ENCODE data around the gene RGMB. TPM values are rescaled to one million over a fixed set of nuclear protein-coding genes. Genes with fewer than 3 reads are reported as not detected.

The RGMB gene
- total RNA-seq, 1 donor from 2014 or later, result 20.9 TPM

DNA sequence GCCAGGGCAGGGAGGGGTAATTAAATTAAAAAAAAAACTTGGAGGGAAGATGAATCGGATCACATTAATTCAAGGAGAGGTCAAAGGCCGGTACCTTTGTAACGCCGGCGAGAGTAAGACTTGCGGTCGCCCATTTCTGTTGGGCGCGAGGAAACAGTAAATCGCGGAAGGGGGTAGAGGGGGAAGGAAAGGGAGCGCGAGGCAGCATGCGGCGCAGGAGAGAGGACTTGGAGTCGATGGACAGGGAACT lies 324 bp upstream of the RGMB start:
- H3K4me3 ChIP-seq (ENCODE audit: low read depth, low read length), result peak overlapping the region; percentile 67
- TF ChIP-seq, protein P1, sequence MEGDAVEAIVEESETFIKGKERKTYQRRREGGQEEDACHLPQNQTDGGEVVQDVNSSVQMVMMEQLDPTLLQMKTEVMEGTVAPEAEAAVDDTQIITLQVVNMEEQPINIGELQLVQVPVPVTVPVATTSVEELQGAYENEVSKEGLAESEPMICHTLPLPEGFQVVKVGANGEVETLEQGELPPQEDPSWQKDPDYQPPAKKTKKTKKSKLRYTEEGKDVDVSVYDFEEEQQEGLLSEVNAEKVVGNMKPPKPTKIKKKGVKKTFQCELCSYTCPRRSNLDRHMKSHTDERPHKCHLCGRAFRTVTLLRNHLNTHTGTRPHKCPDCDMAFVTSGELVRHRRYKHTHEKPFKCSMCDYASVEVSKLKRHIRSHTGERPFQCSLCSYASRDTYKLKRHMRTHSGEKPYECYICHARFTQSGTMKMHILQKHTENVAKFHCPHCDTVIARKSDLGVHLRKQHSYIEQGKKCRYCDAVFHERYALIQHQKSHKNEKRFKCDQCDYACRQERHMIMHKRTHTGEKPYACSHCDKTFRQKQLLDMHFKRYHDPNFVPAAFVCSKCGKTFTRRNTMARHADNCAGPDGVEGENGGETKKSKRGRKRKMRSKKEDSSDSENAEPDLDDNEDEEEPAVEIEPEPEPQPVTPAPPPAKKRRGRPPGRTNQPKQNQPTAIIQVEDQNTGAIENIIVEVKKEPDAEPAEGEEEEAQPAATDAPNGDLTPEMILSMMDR (conservative IDR thresholded peaks at IDR 0.05; ENCODE audit: low read depth, low read length), result no peak
- DNase-seq (ENCODE audit: low read depth), result no peak

DNA sequence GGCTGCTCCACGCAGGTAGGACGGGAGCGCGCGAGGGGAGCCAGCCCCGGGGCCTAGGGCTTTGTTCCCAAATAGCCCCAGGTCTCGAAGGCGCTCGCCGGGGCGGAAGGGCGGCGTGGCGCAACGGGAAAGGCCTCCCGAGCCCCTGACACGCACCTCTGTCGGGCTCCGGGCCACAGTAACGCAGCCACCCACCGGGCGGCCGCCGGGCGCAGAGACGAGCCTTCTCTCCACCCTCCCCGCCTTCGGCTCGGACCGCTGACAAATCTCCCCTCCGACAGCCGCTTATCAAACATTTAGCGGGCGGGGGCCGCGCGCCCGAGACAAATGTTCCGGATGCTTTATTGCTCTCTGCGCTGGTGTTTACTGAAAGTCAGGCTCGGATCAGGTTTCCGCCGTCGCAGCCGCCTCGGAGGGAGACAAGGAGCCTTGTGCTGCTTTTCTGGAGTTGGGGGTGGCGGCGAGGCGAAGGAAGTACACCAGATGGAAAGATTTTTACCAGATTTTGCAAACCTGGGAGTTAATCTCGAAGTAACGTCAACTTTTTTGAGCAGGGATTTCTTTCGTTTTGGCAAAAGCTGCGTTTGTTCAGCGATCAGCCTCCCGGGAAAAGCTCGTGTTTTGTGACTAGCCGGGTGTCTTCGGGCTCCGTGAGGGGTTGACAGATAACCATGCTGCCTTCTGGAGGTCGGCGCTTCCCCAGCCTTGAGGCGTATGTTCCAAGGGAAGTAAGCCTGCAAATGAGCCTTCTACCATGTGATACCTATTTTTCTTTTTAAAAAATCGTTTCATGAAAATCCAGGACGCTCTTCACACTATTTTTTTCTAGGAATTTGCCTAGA lies 950 bp downstream of the RGMB start:
- DNase-seq (ENCODE audit: low read depth), result no peak
- peak overlapping the region; percentile 67 for H3K4me3 ChIP-seq (ENCODE audit: low read depth, low read length)
- TF ChIP-seq, protein P1 (conservative IDR thresholded peaks at IDR 0.05; ENCODE audit: low read depth, low read length), result no peak

DNA sequence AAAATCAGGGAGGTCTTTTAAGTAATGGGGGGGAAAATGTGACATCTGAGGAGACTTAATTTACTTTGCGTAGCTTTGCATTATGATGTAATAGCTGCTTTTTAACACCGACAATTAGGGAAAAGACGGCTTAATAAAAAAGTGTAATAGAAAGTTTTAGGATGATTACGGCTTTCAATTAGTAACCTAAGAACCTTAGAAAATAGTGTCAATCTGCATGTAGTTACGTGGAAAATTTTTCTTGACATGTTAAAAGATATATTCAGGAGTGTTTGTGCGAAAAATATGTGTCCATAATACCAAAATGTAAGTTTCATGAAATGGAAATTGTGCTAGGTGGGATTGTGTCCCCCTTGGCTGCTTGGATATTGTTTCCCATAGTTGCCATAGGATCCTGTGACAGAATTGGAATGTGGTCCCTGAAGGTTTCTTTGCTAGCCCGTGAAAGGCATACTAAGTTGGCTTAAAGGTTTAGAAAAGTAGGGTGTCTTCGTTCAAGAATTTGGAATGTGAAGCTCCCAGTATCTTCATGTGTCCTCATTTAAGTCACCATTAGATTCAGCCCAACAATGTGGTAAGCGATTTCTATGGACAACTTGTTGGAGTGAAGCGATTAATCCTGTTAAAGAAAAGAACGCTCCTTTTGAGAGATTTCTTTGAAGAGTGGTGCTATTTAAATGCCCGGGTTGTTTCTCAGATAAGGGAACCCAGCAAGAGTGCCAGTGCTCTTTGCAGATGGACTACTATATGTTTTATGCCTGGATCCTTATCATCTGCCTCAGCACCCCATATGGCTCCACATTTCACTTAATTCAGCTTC lies 2.0 kb downstream of the RGMB start:
- TF ChIP-seq, protein P1 (conservative IDR thresholded peaks at IDR 0.05; ENCODE audit: low read depth, low read length), result no peak
- DNase-seq (ENCODE audit: low read depth), result no peak
- peak overlapping the region; percentile 67 for H3K4me3 ChIP-seq (ENCODE audit: low read depth, low read length)

DNA sequence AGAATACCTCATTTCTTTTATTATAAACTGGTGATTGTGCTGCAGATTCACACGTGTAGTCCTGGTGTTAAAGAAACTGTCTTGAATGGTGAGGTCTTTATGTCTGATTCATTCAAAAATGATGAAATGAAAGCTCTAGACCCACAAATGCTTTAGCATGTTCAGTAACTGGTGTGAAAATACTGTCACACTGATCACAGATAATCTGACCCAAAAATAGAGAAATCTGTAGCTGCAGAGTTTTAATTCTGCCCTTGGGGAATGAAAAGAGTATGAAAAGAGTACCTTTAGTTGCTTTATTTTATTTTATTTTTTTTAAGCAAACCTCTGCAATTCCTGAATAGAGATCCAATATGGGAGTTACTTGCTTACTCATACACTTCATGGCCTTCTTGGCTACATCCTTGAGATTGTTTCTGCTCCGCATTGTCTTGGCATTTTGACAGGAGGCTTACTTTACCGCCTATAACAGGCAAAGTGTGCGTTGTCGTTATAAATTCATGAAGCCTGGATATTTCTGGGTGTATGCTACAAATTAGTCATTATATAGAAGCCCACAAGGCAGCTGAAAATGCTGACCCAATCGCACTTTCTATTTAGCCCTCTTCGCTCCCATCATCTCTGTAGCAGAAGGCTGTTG lies 2.7 kb downstream of the RGMB start:
- no peak for DNase-seq (ENCODE audit: low read depth)
- H3K4me3 ChIP-seq (ENCODE audit: low read depth, low read length), result peak overlapping the region; percentile 67
- TF ChIP-seq, protein P1 (conservative IDR thresholded peaks at IDR 0.05; ENCODE audit: low read depth, low read length), result no peak

DNA sequence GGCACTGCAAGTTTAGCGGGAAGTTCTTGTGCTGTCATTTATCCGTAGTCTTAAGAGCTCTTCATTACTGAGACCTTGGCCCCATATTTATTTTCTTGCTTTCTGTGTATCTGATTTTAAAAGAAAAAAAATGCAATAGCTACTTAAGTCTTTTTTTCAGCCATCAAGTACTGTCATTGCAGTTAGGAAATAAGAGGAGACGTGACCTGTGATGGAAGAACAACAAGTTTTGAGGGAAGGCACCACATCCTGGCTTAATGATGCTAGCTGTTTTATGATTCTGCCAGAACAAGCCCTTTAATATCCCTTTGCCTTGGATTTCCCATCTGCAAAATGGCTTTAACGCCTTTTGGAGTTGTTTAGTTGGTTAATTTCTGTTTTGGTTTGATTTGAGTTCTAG lies 3.8 kb downstream of the RGMB start:
- TF ChIP-seq, protein P1 (conservative IDR thresholded peaks at IDR 0.05; ENCODE audit: low read depth, low read length), result no peak
- no peak for DNase-seq (ENCODE audit: low read depth)
- H3K4me3 ChIP-seq (ENCODE audit: low read depth, low read length), result no peak overlapping the region

DNA sequence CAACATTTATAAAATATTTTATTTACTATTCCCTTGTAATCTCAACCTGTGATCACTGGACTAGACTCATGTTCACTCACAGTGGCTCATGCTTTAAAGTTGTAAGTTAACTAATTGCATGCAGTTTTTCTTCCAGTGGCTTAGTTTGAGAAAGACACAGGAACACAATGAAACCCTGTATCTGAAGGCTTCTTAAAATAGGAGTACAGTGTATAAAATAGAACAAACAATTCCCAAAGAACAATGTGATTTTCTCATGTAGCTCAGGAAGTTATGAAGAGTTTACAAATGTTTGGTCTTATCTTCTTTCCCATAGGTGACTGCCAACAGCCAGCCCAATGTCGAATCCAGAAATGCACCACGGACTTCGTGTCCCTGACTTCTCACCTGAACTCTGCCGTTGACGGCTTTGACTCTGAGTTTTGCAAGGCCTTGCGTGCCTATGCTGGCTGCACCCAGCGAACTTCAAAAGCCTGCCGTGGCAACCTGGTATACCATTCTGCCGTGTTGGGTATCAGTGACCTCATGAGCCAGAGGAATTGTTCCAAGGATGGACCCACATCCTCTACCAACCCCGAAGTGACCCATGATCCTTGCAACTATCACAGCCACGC lies 5.9 kb downstream of the RGMB start:
- no peak for DNase-seq (ENCODE audit: low read depth)
- H3K4me3 ChIP-seq (ENCODE audit: low read depth, low read length), result no peak overlapping the region
- TF ChIP-seq, protein P1 (conservative IDR thresholded peaks at IDR 0.05; ENCODE audit: low read depth, low read length), result no peak

Measured in epithelial cell of proximal tubule (primary cell).